HEK293 (cell line): ENCODE results near the gene UBE2J2.
A peak's percentile ranks its signal among the peaks of the same experiment; 100 is the strongest.

Source experiments
- CTCF ChIA-PET: fragments of 350-600 bp; formaldehyde crosslinking; extraction: SDS; loops from one replicate; lab custom pipeline; 2021; ENCODE audit warnings: antibody characterized with exemption; lab: Yijun Ruan, JAX
- POLR2A ChIA-PET: fragments of 300-600 bp; formaldehyde crosslinking; extraction: SDS; loops from one replicate; lab custom pipeline; 2020; ENCODE audit warnings: antibody characterized with exemption, inconsistent platforms; lab: Yijun Ruan, JAX
- H3K27ac ChIP-seq: fragments of 200-500 bp; sonication (Bioruptor generic); 2 replicates; pipeline ENCODE4 v1.5.1; 2014; ENCODE audit warnings: low read depth, low read length, control low read depth, inconsistent platforms; ENCODE audit errors: extremely low read depth
- H3K36me3 ChIP-seq, 2 experiments: fragments of 200-500 bp in 1 of 2; sonication (Bioruptor generic) in 1 of 2; 1 replicate in 1 of 2; 2 replicates in 1 of 2; pipeline ENCODE4 v1.5.1; 2014 to 2017; ENCODE audit warnings: inconsistent platforms in 2 of 2, low read length in 2 of 2; ENCODE audit not compliant: control insufficient read depth in 2 of 2, insufficient read depth in 1 of 2
- H3K4me1 ChIP-seq: fragments of 200-500 bp; sonication (Bioruptor generic); 2 replicates; pipeline ENCODE4 v1.5.1; 2014; ENCODE audit warnings: mild to moderate bottlenecking, low read length, inconsistent platforms; ENCODE audit not compliant: control insufficient read depth, insufficient read depth
- H3K4me3 ChIP-seq: 2 replicates; pipeline ENCODE4 v1.5.1; 2011; ENCODE audit warnings: low read depth, mild to moderate bottlenecking, control low read depth, low read length, moderate library complexity
- H3K9me3 ChIP-seq: fragments of 200-500 bp; sonication (Bioruptor generic); 2 replicates; pipeline ENCODE4 v1.5.1; 2014; ENCODE audit warnings: low read depth, low read length, inconsistent platforms; ENCODE audit not compliant: control insufficient read depth, insufficient read depth
- HOXA7 ChIP-seq: sonication (generic); formaldehyde crosslinking; IDR thresholded peaks from 2 replicates; pipeline ENCODE4 v1.8.1; 2022; ENCODE audit warnings: missing genetic modification reagents, borderline replicate concordance
- KLF1 ChIP-seq: fragments of 450-650 bp; formaldehyde crosslinking; IDR thresholded peaks from 2 replicates; pipeline ENCODE4 v1.5.1; 2016; ENCODE audit warnings: missing biosample characterization, missing genetic modification characterization
- MYNN ChIP-seq: fragments of 450-650 bp; formaldehyde crosslinking; IDR thresholded peaks from 2 replicates; pipeline ENCODE4 v1.5.1; 2016; ENCODE audit warnings: missing biosample characterization, missing genetic modification characterization, borderline replicate concordance
- SALL2 ChIP-seq: fragments of 450-650 bp; formaldehyde crosslinking; IDR thresholded peaks from 2 replicates; pipeline ENCODE4 v1.5.0; 2017; ENCODE audit warnings: missing biosample characterization, mild to moderate bottlenecking, missing genetic modification characterization, borderline replicate concordance
- SCRT1 ChIP-seq: fragments of 450-650 bp; formaldehyde crosslinking; IDR thresholded peaks from 2 replicates; pipeline ENCODE4 v1.5.1; 2016; ENCODE audit warnings: missing biosample characterization, missing genetic modification characterization, borderline replicate concordance
- SP3 ChIP-seq: fragments of 450-650 bp; formaldehyde crosslinking; IDR thresholded peaks from 2 replicates; pipeline ENCODE4 v1.5.1; 2016; ENCODE audit warnings: missing biosample characterization, missing genetic modification characterization
- ZNF114 ChIP-seq: fragments of 450-650 bp; formaldehyde crosslinking; IDR thresholded peaks from 2 replicates; pipeline ENCODE4 v1.5.0; 2017; ENCODE audit warnings: missing biosample characterization, missing genetic modification characterization
- ZNF133 ChIP-seq: fragments of 450-650 bp; formaldehyde crosslinking; IDR thresholded peaks from 2 replicates; pipeline ENCODE4 v1.5.1; 2016; ENCODE audit warnings: missing biosample characterization, missing genetic modification characterization
- ZNF510 ChIP-seq: fragments of 450-650 bp; formaldehyde crosslinking; IDR thresholded peaks from 2 replicates; pipeline ENCODE4 v1.5.1; 2018; ENCODE audit warnings: mild to moderate bottlenecking, missing genetic modification characterization, missing biosample characterization; ENCODE audit not compliant: insufficient replicate concordance
- ZNF701 ChIP-seq: fragments of 450-650 bp; formaldehyde crosslinking; IDR thresholded peaks from 2 replicates; pipeline ENCODE4 v1.5.1; 2016; ENCODE audit warnings: missing biosample characterization, missing genetic modification characterization
- ZNF768 ChIP-seq: fragments of 450-650 bp; formaldehyde crosslinking; IDR thresholded peaks from 2 replicates; pipeline ENCODE4 v1.5.1; 2018; ENCODE audit warnings: missing biosample characterization, mild to moderate bottlenecking, missing genetic modification characterization
- ZNF837 ChIP-seq: fragments of 450-650 bp; formaldehyde crosslinking; IDR thresholded peaks from 2 replicates; pipeline ENCODE4 v1.5.1; 2016; ENCODE audit warnings: missing biosample characterization, missing genetic modification characterization
- TF ChIP-seq, protein P1 (sequence below): fragments of 450-650 bp; formaldehyde crosslinking; IDR thresholded peaks from 2 replicates; pipeline ENCODE4 v1.5.1; 2017; ENCODE audit warnings: missing biosample characterization, missing genetic modification characterization
- TF ChIP-seq, protein P2 (sequence below): fragments of 450-650 bp; formaldehyde crosslinking; IDR thresholded peaks from 2 replicates; pipeline ENCODE4 v1.5.1; 2016; ENCODE audit warnings: missing biosample characterization, missing genetic modification characterization
- TF ChIP-seq, protein P3 (sequence below): fragments of 450-650 bp; formaldehyde crosslinking; IDR thresholded peaks from 2 replicates; pipeline ENCODE4 v1.5.1; 2016; ENCODE audit warnings: missing biosample characterization, missing genetic modification characterization
- TF ChIP-seq, protein P4 (sequence below): fragments of 450-650 bp; formaldehyde crosslinking; IDR thresholded peaks from 2 replicates; pipeline ENCODE4 v1.5.1; 2016; ENCODE audit warnings: missing biosample characterization, missing genetic modification characterization

Gene UBE2J2

DNA sequence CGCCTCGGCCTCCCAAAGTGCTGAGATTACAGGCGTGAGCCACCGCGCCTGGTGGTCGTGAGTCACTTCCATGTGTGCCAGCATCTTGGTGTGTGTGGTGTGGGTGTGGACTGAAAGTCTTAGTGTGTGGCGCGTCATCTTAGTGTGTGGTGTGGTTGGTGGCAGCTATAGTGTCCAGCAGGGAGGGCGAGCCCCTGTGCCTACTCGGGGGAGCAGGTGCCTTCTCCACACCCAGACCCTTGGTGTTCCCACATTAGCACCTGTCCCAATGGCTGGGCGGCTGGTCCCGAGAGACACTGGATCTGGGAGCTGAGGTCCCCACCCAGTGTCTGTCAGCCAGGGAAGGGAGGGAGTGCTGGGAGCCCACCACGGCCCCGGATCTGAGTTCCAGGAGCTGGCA lies 9.3 kb upstream of the UBE2J2 start:
- Histone ChIP-seq H3K4me3 (no peak overlapping the region), H3K9me3 (no peaks in the 10 kb centered on the region), H3K27ac (no peak overlapping the region), H3K36me3 (no peaks in the 10 kb centered on the region), H3K4me1 (no peaks in the 10 kb centered on the region)
- ChIA-PET POLR2A (no interaction called here), CTCF (interaction anchor here (0.6 kb wide), 1 partner anchor 8 kb away, joined by 3 read pairs; no protein-coding TSS in a partner anchor)
- TF ChIP-seq KLF1 (tag by site-specific recombination): peak; percentile 60
- no peak for TF ChIP-seq ZNF133

DNA sequence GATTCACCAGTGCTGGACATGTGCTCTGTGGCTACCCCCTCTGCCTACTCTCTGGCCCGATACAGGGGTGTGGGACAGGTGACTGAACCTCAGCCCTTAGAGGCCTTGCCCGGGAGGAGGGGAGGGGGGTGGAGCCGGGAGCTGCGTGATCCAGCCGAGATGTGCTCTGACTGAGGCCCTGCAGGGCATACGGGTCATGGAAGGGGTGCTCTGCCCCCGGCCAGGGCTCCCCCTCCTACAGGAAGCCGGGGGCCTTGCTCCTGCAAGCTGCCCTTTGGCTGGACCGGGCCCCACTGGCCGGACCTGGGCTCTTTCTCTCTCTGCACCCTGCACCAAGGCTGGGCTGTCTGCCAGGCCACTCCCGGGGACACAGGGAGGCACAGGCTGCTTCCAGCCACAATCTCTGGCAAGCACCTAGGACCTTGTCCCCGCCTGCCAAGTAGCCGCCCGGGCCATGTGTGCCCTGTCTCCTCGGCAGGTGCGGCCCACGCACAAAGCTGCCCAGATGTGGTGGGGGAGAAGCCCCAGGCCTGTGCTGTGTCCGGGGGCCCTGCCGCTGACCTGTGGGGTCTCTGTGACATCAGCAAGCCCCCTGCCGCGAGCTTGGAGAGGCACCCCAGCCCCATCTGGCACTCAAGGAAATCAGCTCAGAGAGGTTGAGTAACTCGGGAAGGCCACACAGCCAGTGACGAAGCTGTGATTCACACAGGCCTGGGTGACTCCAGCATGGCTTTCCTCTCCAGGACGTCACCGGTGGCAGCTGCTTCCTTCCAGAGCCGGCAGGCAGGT lies 8.1 kb upstream of the UBE2J2 start:
- TF ChIP-seq SP3 (tag by site-specific recombination): no peak
- TF ChIP-seq, protein P1, sequence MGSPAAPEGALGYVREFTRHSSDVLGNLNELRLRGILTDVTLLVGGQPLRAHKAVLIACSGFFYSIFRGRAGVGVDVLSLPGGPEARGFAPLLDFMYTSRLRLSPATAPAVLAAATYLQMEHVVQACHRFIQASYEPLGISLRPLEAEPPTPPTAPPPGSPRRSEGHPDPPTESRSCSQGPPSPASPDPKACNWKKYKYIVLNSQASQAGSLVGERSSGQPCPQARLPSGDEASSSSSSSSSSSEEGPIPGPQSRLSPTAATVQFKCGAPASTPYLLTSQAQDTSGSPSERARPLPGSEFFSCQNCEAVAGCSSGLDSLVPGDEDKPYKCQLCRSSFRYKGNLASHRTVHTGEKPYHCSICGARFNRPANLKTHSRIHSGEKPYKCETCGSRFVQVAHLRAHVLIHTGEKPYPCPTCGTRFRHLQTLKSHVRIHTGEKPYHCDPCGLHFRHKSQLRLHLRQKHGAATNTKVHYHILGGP (tag by site-specific recombination): no peak
- peak; percentile 96; the same call in 1 of the 2 replicates for TF ChIP-seq ZNF768 (tag by site-specific recombination)
- TF ChIP-seq, protein P2, sequence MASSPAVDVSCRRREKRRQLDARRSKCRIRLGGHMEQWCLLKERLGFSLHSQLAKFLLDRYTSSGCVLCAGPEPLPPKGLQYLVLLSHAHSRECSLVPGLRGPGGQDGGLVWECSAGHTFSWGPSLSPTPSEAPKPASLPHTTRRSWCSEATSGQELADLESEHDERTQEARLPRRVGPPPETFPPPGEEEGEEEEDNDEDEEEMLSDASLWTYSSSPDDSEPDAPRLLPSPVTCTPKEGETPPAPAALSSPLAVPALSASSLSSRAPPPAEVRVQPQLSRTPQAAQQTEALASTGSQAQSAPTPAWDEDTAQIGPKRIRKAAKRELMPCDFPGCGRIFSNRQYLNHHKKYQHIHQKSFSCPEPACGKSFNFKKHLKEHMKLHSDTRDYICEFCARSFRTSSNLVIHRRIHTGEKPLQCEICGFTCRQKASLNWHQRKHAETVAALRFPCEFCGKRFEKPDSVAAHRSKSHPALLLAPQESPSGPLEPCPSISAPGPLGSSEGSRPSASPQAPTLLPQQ (tag by site-specific recombination): 0 out of 2 replicates have a peak, but pooled peaks have one; percentile 25
- 0 out of 2 replicates have a peak, but pooled peaks have one; percentile 13 for TF ChIP-seq KLF1 (tag by site-specific recombination)
- TF ChIP-seq, protein P3, sequence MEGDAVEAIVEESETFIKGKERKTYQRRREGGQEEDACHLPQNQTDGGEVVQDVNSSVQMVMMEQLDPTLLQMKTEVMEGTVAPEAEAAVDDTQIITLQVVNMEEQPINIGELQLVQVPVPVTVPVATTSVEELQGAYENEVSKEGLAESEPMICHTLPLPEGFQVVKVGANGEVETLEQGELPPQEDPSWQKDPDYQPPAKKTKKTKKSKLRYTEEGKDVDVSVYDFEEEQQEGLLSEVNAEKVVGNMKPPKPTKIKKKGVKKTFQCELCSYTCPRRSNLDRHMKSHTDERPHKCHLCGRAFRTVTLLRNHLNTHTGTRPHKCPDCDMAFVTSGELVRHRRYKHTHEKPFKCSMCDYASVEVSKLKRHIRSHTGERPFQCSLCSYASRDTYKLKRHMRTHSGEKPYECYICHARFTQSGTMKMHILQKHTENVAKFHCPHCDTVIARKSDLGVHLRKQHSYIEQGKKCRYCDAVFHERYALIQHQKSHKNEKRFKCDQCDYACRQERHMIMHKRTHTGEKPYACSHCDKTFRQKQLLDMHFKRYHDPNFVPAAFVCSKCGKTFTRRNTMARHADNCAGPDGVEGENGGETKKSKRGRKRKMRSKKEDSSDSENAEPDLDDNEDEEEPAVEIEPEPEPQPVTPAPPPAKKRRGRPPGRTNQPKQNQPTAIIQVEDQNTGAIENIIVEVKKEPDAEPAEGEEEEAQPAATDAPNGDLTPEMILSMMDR (tag by site-specific recombination): no peak
- TF ChIP-seq, all 188 proteins: peak for 3
- no peaks in the 10 kb centered on the region for H3K36me3 ChIP-seq
- no peak overlapping the region for H3K27ac ChIP-seq
- ChIA-PET CTCF (interaction anchor here (0.6 to 0.9 kb wide), 2 partner anchors 9 to 21 kb away, joined by 3 to 5 read pairs; no protein-coding TSS in a partner anchor), POLR2A (interaction anchor here (1.0 kb wide), 1 partner anchor 10 kb away, joined by 3 read pairs; no protein-coding TSS in a partner anchor)
- H3K9me3 ChIP-seq: no peaks in the 10 kb centered on the region
- H3K4me1 ChIP-seq: no peaks in the 10 kb centered on the region
- H3K4me3 ChIP-seq: no peak overlapping the region

DNA sequence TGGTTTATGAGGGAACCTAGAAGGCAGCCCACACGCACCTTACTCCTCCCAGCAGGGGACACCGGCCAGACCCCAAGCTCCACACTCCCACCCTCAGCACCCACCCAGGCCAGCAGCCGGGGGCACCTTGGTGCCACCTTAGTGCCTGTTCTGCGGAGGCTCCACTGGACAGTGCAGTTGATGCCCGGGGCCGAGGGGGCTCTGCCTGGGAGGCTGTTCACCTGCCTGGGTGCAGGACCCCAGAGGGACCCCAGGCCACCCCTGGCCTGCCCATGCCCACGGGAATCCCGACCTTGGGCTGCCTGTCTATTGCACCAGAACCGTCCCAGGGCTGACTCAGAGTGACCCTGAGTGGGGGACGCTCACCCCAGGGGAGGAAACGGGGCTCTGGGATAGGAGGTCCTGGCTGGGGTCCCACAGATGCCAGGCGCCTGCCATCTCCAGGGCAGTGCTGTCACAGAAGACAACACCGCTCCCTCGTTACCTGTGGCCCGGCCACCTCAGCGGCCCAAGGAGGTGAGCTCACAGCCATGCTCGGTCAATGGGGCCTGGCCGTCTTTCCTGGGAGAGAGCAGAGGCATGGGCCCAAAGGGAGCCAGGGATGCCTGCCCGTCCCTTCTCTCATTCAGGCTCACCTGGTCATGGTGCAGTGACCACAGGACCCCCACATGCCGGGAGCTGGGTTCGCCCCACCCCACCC lies 7.3 kb upstream of the UBE2J2 start:
- H3K4me3 ChIP-seq: no peak overlapping the region
- CTCF ChIA-PET: interaction anchor here (0.5 to 0.9 kb wide), 3 partner anchors 10 to 23 kb away, joined by 3 to 5 read pairs (median 5); no protein-coding TSS in a partner anchor
- H3K27ac ChIP-seq: no peak overlapping the region
- no peaks in the 10 kb centered on the region for H3K36me3 ChIP-seq
- POLR2A ChIA-PET: no interaction called here
- TF ChIP-seq ZNF510 (tag by site-specific recombination): no peak
- H3K4me1 ChIP-seq: no peaks in the 10 kb centered on the region
- no peaks in the 10 kb centered on the region for H3K9me3 ChIP-seq

DNA sequence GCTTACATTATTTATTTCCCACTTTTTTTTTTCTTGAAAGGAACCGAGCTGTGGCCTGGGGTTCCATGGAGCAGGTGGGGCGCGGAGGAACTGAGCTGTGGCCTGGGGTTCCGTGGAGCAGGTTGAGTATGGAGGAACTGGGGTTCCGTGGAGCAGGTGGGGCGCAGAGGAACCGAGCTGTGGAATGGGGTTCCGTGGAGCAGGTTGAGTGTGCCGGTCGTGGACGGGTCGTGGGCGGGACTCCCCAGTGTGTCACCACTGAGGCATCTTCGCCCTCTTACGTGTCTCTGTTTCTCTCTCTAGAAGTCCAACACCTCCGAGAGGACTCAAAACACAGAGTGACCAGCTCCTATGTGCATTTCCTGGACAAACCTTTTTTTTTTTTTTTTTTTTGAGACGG lies 5.4 kb upstream of the UBE2J2 start:
- CTCF ChIA-PET: interaction anchor here (0.6 to 1.5 kb wide), 3 partner anchors 13 to 277 kb away, joined by 4 to 10 read pairs (median 6); no protein-coding TSS in a partner anchor
- no peaks in the 10 kb centered on the region for H3K9me3 ChIP-seq
- H3K4me1 ChIP-seq: no peaks in the 10 kb centered on the region
- POLR2A ChIA-PET: no interaction called here
- no peak overlapping the region for H3K4me3 ChIP-seq
- H3K36me3 ChIP-seq: peaks cover 0 to 3% of the 10 kb centered on the region in 2 experiments; a peak in 1 of 3 replicates
- H3K27ac ChIP-seq: no peak overlapping the region
- TF ChIP-seq HOXA7 (CRISPR knock-in tag): no peak
- TF ChIP-seq ZNF837: no peak
- TF ChIP-seq ZNF510 (tag by site-specific recombination): no peak
- no peak for TF ChIP-seq SCRT1 (tag by site-specific recombination)
- no peak for TF ChIP-seq ZNF114 (tag by site-specific recombination)
- no peak for TF ChIP-seq MYNN (tag by site-specific recombination)
- no peak for TF ChIP-seq ZNF701 (tag by site-specific recombination)
- TF ChIP-seq, protein P4, sequence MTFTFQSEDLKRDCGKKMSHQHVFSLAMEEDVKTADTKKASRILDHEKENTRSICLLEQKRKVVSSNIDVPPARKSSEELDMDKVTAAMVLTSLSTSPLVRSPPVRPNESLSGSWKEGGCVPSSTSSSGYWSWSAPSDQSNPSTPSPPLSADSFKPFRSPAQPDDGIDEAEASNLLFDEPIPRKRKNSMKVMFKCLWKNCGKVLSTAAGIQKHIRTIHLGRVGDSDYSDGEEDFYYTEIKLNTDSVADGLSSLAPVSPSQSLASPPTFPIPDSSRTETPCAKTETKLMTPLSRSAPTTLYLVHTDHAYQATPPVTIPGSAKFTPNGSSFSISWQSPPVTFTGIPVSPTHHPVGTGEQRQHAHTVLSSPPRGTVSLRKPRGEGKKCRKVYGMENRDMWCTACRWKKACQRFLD: no peak
- TF ChIP-seq SALL2 (tag by site-specific recombination): no peak
